Cardiac muscle cell (in vitro differentiated cells and primary cell): ENCODE data around the gene CLTCL1. TPM values are rescaled to one million over a fixed set of nuclear protein-coding genes. Genes with fewer than 3 reads are reported as not detected.

Experiments used
- DNase-seq, 2 donors: peaks; one replicate each; pipeline versions ENCODE4 v3.0.0 to v3.0.0-alpha.2; 2010 to 2017; ENCODE audit warnings: low read depth in 1 of 2, low spot score in 1 of 2
- H3K27ac ChIP-seq: fragments of 200-600 bp; sonication (generic); 2 replicates; pipeline ENCODE4 v1.5.1; 2016
- H3K27me3 ChIP-seq: fragments of 200-600 bp; sonication (generic); 2 replicates; pipeline ENCODE4 v1.6.0; 2016; ENCODE audit warnings: control low read depth
- H3K36me3 ChIP-seq: fragments of 200-600 bp; sonication (generic); 2 replicates; pipeline ENCODE4 v1.5.1; 2016; ENCODE audit warnings: control low read depth
- H3K4me1 ChIP-seq: fragments of 200-600 bp; sonication (generic); 2 replicates; pipeline ENCODE4 v1.8.1; 2017; ENCODE audit warnings: low read depth, mild to moderate bottlenecking, mixed run types
- H3K4me3 ChIP-seq: fragments of 200-600 bp; sonication (generic); 2 replicates; pipeline ENCODE4 v1.5.1; 2016; ENCODE audit warnings: mild to moderate bottlenecking
- H3K9me3 ChIP-seq: fragments of 200-600 bp; sonication (generic); 2 replicates; pipeline ENCODE4 v1.5.1; 2017; ENCODE audit warnings: low read depth, mild to moderate bottlenecking, control low read depth
- CTCF ChIP-seq: IDR thresholded peaks from 2 replicates; pipeline ENCODE4 v1.5.1; 2012; ENCODE audit warnings: low read depth, mild to moderate bottlenecking, low read length
- polyA plus RNA-seq: library from polyadenylated mRNA; unstranded; fragments of >200 nt; fragmentation: Nextera tagmentation; extraction: Ambion mirVana; gene quantifications from 2 replicates; pipeline ENCODE4 v1.2.1, GENCODE V29; 2016
- total RNA-seq: library from RNA; depleted of rRNA; stranded (reverse); fragments of >200 nt; gene quantifications from 2 replicates; pipeline ENCODE4 v1.2.3, GENCODE V29; 2016

Gene CLTCL1
- total and polyA plus RNA-seq, 2 experiments from 2014 or later = 3.9 to 12.2 TPM

DNA sequence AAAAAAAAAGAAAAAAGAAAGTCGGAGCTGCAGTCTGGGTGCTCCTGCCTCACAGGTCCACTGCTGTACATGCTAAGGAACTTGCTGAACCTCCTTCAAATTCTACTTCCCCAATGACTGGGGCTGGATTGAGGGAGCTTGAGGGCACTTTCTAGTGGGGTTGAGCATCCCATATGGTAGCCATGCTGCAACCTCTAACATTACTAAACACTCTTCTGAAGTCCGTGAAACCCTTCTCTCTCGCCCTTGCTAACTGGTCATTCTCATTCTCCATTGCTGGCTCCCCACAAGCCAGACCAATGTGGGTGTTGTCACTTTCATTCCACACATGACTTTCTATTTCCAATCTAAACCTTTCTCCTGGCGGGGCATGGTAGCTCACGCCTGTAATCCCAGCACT is 148.3 kb downstream of the CLTCL1 start:
- peaks cover 22% of the 10 kb centered on the region for H3K36me3 ChIP-seq
- H3K27ac ChIP-seq = no peak overlapping the region
- H3K4me1 ChIP-seq = peaks cover 7% of the 10 kb centered on the region
- TF ChIP-seq CTCF = no peak
- DNase-seq = no peak
- H3K4me3 ChIP-seq = peak overlapping the region; percentile 70
- peaks cover 24% of the 10 kb centered on the region for H3K27me3 ChIP-seq
- H3K9me3 ChIP-seq = no peaks in the 10 kb centered on the region

DNA sequence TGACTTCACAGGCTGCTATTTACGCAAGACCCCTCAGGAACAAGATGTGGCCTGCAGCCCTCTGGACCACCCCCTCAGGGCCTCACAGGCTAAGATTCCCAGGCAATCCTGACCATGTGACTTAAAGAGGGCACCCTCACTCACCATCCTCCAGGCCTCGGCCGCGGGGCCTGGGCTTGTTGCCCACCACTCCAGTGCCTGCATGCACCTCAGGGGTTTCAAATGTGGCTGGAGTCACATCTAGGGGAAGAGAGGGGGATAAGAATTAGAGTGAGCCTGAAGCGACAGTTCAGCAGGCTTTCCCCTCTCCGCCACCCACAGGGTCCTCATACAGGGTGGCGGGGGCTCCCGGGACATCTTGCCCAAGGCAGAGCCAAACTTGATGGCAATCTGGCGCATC is 149.1 kb downstream of the CLTCL1 start:
- H3K27me3 ChIP-seq = peaks cover 16% of the 10 kb centered on the region
- peaks cover 30% of the 10 kb centered on the region for H3K36me3 ChIP-seq
- no peak overlapping the region for H3K4me3 ChIP-seq
- H3K27ac ChIP-seq = no peak overlapping the region
- peaks cover 7% of the 10 kb centered on the region for H3K4me1 ChIP-seq
- DNase-seq = no peak
- no peak for TF ChIP-seq CTCF
- H3K9me3 ChIP-seq = no peaks in the 10 kb centered on the region

DNA sequence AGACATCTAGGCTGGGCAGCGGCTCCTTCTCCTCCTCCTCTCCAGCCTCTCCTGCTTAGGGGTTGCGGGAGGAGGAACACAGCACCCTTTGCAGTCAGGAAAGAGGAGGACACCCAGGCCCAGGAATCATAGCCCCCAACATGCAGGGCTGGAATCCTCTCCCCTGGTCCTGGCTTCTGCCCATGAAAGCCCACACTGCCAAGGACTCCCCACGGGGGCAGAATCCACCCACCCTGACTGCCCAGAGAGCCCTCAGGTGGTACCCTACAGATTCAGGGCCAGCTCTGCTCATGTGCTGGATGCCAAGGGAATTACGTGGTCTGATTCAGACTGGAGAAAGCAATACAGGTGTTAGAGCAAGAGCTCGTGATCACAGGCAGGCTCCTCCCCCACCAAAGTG is 151.5 kb downstream of the CLTCL1 start:
- Histone ChIP-seq H3K27ac (no peak overlapping the region), H3K4me3 (no peak overlapping the region), H3K27me3 (no peaks in the 10 kb centered on the region), H3K4me1 (peaks cover 7% of the 10 kb centered on the region), H3K9me3 (no peaks in the 10 kb centered on the region), H3K36me3 (peaks cover 32% of the 10 kb centered on the region)
- no peak for TF ChIP-seq CTCF
- no peak for DNase-seq

- peaks cover 7% of the 10 kb centered on the region for H3K4me1 ChIP-seq
- no peak overlapping the region for H3K4me3 ChIP-seq
- TF ChIP-seq CTCF = no peak
- no peaks in the 10 kb centered on the region for H3K27me3 ChIP-seq
- no peak overlapping the region for H3K27ac ChIP-seq
- H3K9me3 ChIP-seq = no peaks in the 10 kb centered on the region
- no peak for DNase-seq
- peaks cover 32% of the 10 kb centered on the region for H3K36me3 ChIP-seq
Measured at GRCh38 chr22:19139001-19139356, 152.5 kb downstream of the CLTCL1 start.

DNA sequence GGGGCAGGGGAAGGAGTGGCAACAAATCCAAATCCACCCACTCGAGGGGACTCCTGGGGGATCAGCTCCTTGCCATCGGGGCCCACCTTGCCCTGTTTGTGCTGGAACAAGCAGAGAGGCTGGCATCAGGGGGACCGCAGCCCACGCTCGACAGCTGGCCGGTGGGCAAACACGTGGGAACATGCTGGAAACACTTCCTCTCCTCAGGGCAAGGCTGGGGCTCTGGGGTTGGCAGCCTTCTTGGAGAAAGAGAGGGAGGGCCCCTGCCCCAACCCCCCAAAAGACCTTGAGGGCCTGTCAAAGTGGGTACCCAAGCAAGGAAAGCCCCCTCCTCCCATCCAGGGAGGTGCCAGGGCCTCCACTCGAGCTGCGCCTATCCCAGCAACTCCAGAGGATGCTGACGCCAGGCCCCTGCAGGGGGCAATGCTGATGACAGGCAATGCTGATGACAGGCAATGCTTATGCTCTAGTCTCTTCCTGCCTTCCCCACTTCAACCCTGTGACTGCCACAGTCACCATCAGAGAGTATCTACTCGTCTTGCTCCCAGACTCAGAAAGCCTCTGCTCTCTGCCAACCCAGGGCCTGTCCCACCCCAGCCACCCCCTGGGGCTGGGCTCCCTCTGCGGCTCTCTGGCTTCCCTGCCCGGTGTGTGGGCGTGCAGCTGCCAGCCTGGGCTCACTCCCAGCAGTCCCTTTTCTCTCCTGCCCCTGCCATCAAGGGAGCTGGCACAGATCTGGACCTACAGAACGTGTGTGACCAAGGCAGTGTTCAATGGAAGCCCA is 153.1 kb downstream of the CLTCL1 start:
- H3K4me1 ChIP-seq = peaks cover 1% of the 10 kb centered on the region
- H3K9me3 ChIP-seq = no peaks in the 10 kb centered on the region
- peaks cover 32% of the 10 kb centered on the region for H3K36me3 ChIP-seq
- H3K4me3 ChIP-seq = no peak overlapping the region
- H3K27ac ChIP-seq = no peak overlapping the region
- H3K27me3 ChIP-seq = no peaks in the 10 kb centered on the region
- TF ChIP-seq CTCF = no peak
- DNase-seq = no peak
